HEK293 (cell line): Measurements from ENCODE around the gene CARM1.

ENCODE experiments used
- CTCF ChIA-PET: fragments of 350-600 bp; formaldehyde crosslinking; extraction: SDS; loops from one replicate; lab custom pipeline; 2021; ENCODE audit warnings: antibody characterized with exemption; lab: Yijun Ruan, JAX
- POLR2A ChIA-PET: fragments of 300-600 bp; formaldehyde crosslinking; extraction: SDS; loops from one replicate; lab custom pipeline; 2020; ENCODE audit warnings: antibody characterized with exemption, inconsistent platforms; lab: Yijun Ruan, JAX
- H3K27ac ChIP-seq: fragments of 200-500 bp; sonication (Bioruptor generic); 2 replicates; pipeline ENCODE4 v1.5.1; 2014; ENCODE audit warnings: low read depth, low read length, control low read depth, inconsistent platforms; ENCODE audit errors: extremely low read depth
- H3K36me3 ChIP-seq, 2 experiments: fragments of 200-500 bp in 1 of 2; sonication (Bioruptor generic) in 1 of 2; 1 replicate in 1 of 2; 2 replicates in 1 of 2; pipeline ENCODE4 v1.5.1; 2014 to 2017; ENCODE audit warnings: inconsistent platforms in 2 of 2, low read length in 2 of 2; ENCODE audit not compliant: control insufficient read depth in 2 of 2, insufficient read depth in 1 of 2
- H3K4me1 ChIP-seq: fragments of 200-500 bp; sonication (Bioruptor generic); 2 replicates; pipeline ENCODE4 v1.5.1; 2014; ENCODE audit warnings: mild to moderate bottlenecking, low read length, inconsistent platforms; ENCODE audit not compliant: control insufficient read depth, insufficient read depth
- H3K4me3 ChIP-seq: 2 replicates; pipeline ENCODE4 v1.5.1; 2011; ENCODE audit warnings: low read depth, mild to moderate bottlenecking, control low read depth, low read length, moderate library complexity
- H3K9me3 ChIP-seq: fragments of 200-500 bp; sonication (Bioruptor generic); 2 replicates; pipeline ENCODE4 v1.5.1; 2014; ENCODE audit warnings: low read depth, low read length, inconsistent platforms; ENCODE audit not compliant: control insufficient read depth, insufficient read depth
- GLI4 ChIP-seq: fragments of 450-650 bp; formaldehyde crosslinking; IDR thresholded peaks from 2 replicates; pipeline ENCODE4 v1.5.1; 2016; ENCODE audit warnings: missing biosample characterization, missing genetic modification characterization
- HOXA7 ChIP-seq: sonication (generic); formaldehyde crosslinking; IDR thresholded peaks from 2 replicates; pipeline ENCODE4 v1.8.1; 2022; ENCODE audit warnings: missing genetic modification reagents, borderline replicate concordance
- PRDM10 ChIP-seq: fragments of 450-650 bp; formaldehyde crosslinking; IDR thresholded peaks from 2 replicates; pipeline ENCODE4 v1.5.1; 2016; ENCODE audit warnings: missing biosample characterization, missing genetic modification characterization
- ZBTB11 ChIP-seq: fragments of 450-650 bp; formaldehyde crosslinking; conservative IDR thresholded peaks from 2 replicates; pipeline ENCODE4 v1.5.1; 2016; ENCODE audit warnings: low read depth, missing biosample characterization, missing genetic modification characterization
- ZNF132 ChIP-seq: fragments of 450-650 bp; formaldehyde crosslinking; IDR thresholded peaks from 2 replicates; pipeline ENCODE4 v1.5.1; 2017; ENCODE audit warnings: missing biosample characterization, missing genetic modification characterization, borderline replicate concordance
- ZNF248 ChIP-seq: fragments of 450-650 bp; formaldehyde crosslinking; IDR thresholded peaks from 2 replicates; pipeline ENCODE4 v1.5.1; 2017; ENCODE audit warnings: missing biosample characterization, missing genetic modification characterization
- ZNF335 ChIP-seq: fragments of 450-650 bp; formaldehyde crosslinking; conservative IDR thresholded peaks from 2 replicates; pipeline ENCODE4 v1.5.1; 2016; ENCODE audit warnings: missing biosample characterization, missing genetic modification characterization
- ZNF394 ChIP-seq: fragments of 450-650 bp; formaldehyde crosslinking; IDR thresholded peaks from 2 replicates; pipeline ENCODE4 v1.5.1; 2016; ENCODE audit warnings: missing biosample characterization, missing genetic modification characterization, mild to moderate bottlenecking, moderate library complexity, borderline replicate concordance
- ZNF501 ChIP-seq: fragments of 450-650 bp; formaldehyde crosslinking; IDR thresholded peaks from 2 replicates; pipeline ENCODE4 v1.5.1; 2016; ENCODE audit warnings: missing biosample characterization, missing genetic modification characterization
- ZNF548 ChIP-seq: fragments of 450-650 bp; formaldehyde crosslinking; IDR thresholded peaks from 2 replicates; pipeline ENCODE4 v1.5.1; 2016; ENCODE audit warnings: missing biosample characterization, missing genetic modification characterization
- ZNF623 ChIP-seq: fragments of 450-650 bp; formaldehyde crosslinking; IDR thresholded peaks from 2 replicates; pipeline ENCODE4 v1.5.1; 2016; ENCODE audit warnings: missing biosample characterization, missing genetic modification characterization
- ZNF639 ChIP-seq: fragments of 450-650 bp; formaldehyde crosslinking; IDR thresholded peaks from 2 replicates; pipeline ENCODE4 v1.5.1; 2016; ENCODE audit warnings: missing biosample characterization, missing genetic modification characterization
- ZNF677 ChIP-seq: fragments of 450-650 bp; IDR thresholded peaks from 2 replicates; pipeline ENCODE4 v1.5.0; 2018; ENCODE audit warnings: missing biosample characterization, mild to moderate bottlenecking, missing genetic modification characterization, moderate library complexity
- ZNF707 ChIP-seq: fragments of 450-650 bp; formaldehyde crosslinking; IDR thresholded peaks from 2 replicates; pipeline ENCODE4 v1.5.1; 2016; ENCODE audit warnings: missing biosample characterization, missing genetic modification characterization
- ZNF776 ChIP-seq: fragments of 450-650 bp; formaldehyde crosslinking; IDR thresholded peaks from 2 replicates; pipeline ENCODE4 v1.5.0; 2017; ENCODE audit warnings: missing biosample characterization, missing genetic modification characterization, borderline replicate concordance
- ZNF777 ChIP-seq: fragments of 450-650 bp; formaldehyde crosslinking; IDR thresholded peaks from 2 replicates; pipeline ENCODE4 v1.5.1; 2017; ENCODE audit warnings: missing biosample characterization, missing genetic modification characterization, borderline replicate concordance

The CARM1 gene

GRCh38 chr19:10852098-10852800, 19.1 kb upstream of the CARM1 start:
- Histone ChIP-seq H3K27ac (no peak overlapping the region), H3K36me3 (no peaks in the 10 kb centered on the region), H3K4me1 (no peaks in the 10 kb centered on the region), H3K9me3 (no peaks in the 10 kb centered on the region), H3K4me3 (no peak overlapping the region)
- POLR2A ChIA-PET, result interaction anchor here (0.6 kb wide), 1 partner anchor 80 kb away, joined by 11 read pairs; no protein-coding TSS in a partner anchor
- TF ChIP-seq ZNF548 (tag by site-specific recombination), result no peak
- no peak for TF ChIP-seq ZNF132
- TF ChIP-seq ZNF394 (tag by site-specific recombination), result peak; percentile 64; the same call in 1 of the 2 replicates
- peak; percentile 95 for TF ChIP-seq ZNF623
- TF ChIP-seq PRDM10, result peak; percentile 50; the same call in 1 of the 2 replicates
- CTCF ChIA-PET, result interaction anchor here (0.9 to 7.7 kb wide), 2 partner anchors 10 to 273 kb away, joined by 5 to 98 read pairs; no protein-coding TSS in a partner anchor

GRCh38 chr19:10852941-10853340, 18.4 kb upstream of the CARM1 start:
- ChIA-PET CTCF (interaction anchor here (0.6 to 7.7 kb wide), 4 partner anchors 10 to 273 kb away, joined by 3 to 98 read pairs (median 6); no protein-coding TSS in a partner anchor), POLR2A (interaction anchor here (0.6 to 1.0 kb wide), 4 partner anchors 12 to 79 kb away, joined by 3 to 11 read pairs (median 6); partner anchors contain the start of gene TMED1)
- H3K4me1 ChIP-seq, result no peaks in the 10 kb centered on the region
- no peak overlapping the region for H3K4me3 ChIP-seq
- H3K9me3 ChIP-seq, result no peaks in the 10 kb centered on the region
- TF ChIP-seq ZNF335 (tag by site-specific recombination) (no peak), ZNF639 (tag by site-specific recombination) (no peak), ZBTB11 (tag by site-specific recombination) (no peak), ZNF501 (no peak), ZNF677 (no peak), ZNF776 (tag by site-specific recombination) (no peak), ZNF248 (tag by site-specific recombination) (no peak), HOXA7 (CRISPR knock-in tag) (no peak), ZNF707 (tag by site-specific recombination) (no peak), ZNF777 (tag by site-specific recombination) (no peak), GLI4 (no peak)
- TF ChIP-seq, all 188 proteins: peak for 0
- H3K27ac ChIP-seq, result no peak overlapping the region
- no peaks in the 10 kb centered on the region for H3K36me3 ChIP-seq
